Hepatocyte (in vitro differentiated cells): ENCODE results near the gene AUTS2. TPM values are rescaled to one million over a fixed set of nuclear protein-coding genes. Genes with fewer than 3 reads are reported as not detected.
A peak's percentile ranks its signal among the peaks of the same experiment; 100 is the strongest.

ENCODE experiments used
- DNase-seq: peaks from one replicate; pipeline ENCODE4 v3.0.0-alpha.2; 2016; ENCODE audit warnings: low spot score
- H2AFZ ChIP-seq: fragments of 200-600 bp; sonication (generic); 2 replicates; pipeline ENCODE4 v1.6.0; 2016; ENCODE audit warnings: antibody characterized with exemption, mild to moderate bottlenecking
- H3K27ac ChIP-seq: fragments of 200-600 bp; sonication (generic); 2 replicates; pipeline ENCODE4 v1.5.1; 2016; ENCODE audit warnings: mild to moderate bottlenecking
- H3K27me3 ChIP-seq: fragments of 200-600 bp; sonication (generic); 2 replicates; pipeline ENCODE4 v1.6.1; 2016
- H3K36me3 ChIP-seq: fragments of 200-600 bp; sonication (generic); replicated peaks from 2 replicates; pipeline ENCODE4 v1.5.1; 2016; ENCODE audit warnings: low read depth; ENCODE audit not compliant: insufficient read depth
- H3K4me1 ChIP-seq: fragments of 200-600 bp; sonication (generic); 2 replicates; pipeline ENCODE4 v1.5.1; 2016; ENCODE audit warnings: mild to moderate bottlenecking, moderate library complexity; ENCODE audit not compliant: insufficient read depth
- H3K4me2 ChIP-seq: fragments of 200-600 bp; sonication (generic); 2 replicates; pipeline ENCODE4 v1.6.0; 2016
- H3K4me3 ChIP-seq: fragments of 200-600 bp; sonication (generic); 2 replicates; pipeline ENCODE4 v1.5.1; 2016; ENCODE audit warnings: mild to moderate bottlenecking
- H3K79me2 ChIP-seq: fragments of 200-600 bp; sonication (generic); 2 replicates; pipeline ENCODE4 v1.6.0; 2017; ENCODE audit warnings: mild to moderate bottlenecking
- H3K9me2 ChIP-seq: fragments of 200-600 bp; sonication (generic); replicated peaks from 2 replicates; pipeline ENCODE4 v1.6.0; 2017; ENCODE audit warnings: mild to moderate bottlenecking; ENCODE audit not compliant: insufficient read depth
- H3K9me3 ChIP-seq: fragments of 200-600 bp; sonication (generic); 2 replicates; pipeline ENCODE4 v1.5.1; 2016; ENCODE audit warnings: low read depth, mild to moderate bottlenecking
- H4K20me1 ChIP-seq: fragments of 200-600 bp; sonication (generic); 2 replicates; pipeline ENCODE4 v1.6.0; 2016; ENCODE audit warnings: mild to moderate bottlenecking; ENCODE audit not compliant: insufficient read depth, poor library complexity, severe bottlenecking
- CTCF ChIP-seq: fragments of 200-600 bp; sonication (generic); IDR thresholded peaks from 2 replicates; pipeline ENCODE4 v1.5.1; 2016; ENCODE audit warnings: antibody characterized with exemption, mild to moderate bottlenecking; ENCODE audit not compliant: poor library complexity
- EZH2 ChIP-seq: fragments of 200-600 bp; sonication (generic); IDR thresholded peaks from 2 replicates; pipeline ENCODE4 v1.6.1; 2016; ENCODE audit warnings: antibody characterized with exemption, mild to moderate bottlenecking, borderline replicate concordance
- EZH2phosphoT487 ChIP-seq: fragments of 200-600 bp; sonication (generic); IDR thresholded peaks from one replicate; pipeline ENCODE4 v1.6.1; 2018; ENCODE audit warnings: antibody characterized with exemption, mild to moderate bottlenecking, low read depth, moderate library complexity; ENCODE audit not compliant: unreplicated experiment, severe bottlenecking
- WGBS: methylation state at CpG from one replicate; pipeline ENCODE4 v1.1.6; 2016; ENCODE audit warnings: low lambda C conversion rate; ENCODE audit errors: missing lambda C conversion rate; 5-methylcytosine and 5-hydroxymethylcytosine counted together
- polyA plus RNA-seq: library from polyadenylated mRNA; unstranded; fragments of >200 nt; fragmentation: Nextera tagmentation; extraction: Ambion mirVana; gene quantifications from 2 replicates; pipeline ENCODE4 v1.2.1, GENCODE V29; 2016
- total RNA-seq: library from RNA; depleted of rRNA; stranded (reverse); fragments of >200 nt; gene quantifications from 2 replicates; pipeline ENCODE4 v1.2.3, GENCODE V29; 2014

AUTS2 gene
- total and polyA plus RNA-seq, 2 experiments from 2014 or later, result 34.4 to 40.9 TPM

GRCh38 chr7:70178211-70178610, 579.9 kb downstream of the AUTS2 start:
- no peaks in the 10 kb centered on the region for H3K4me1 ChIP-seq
- no peak for DNase-seq
- TF ChIP-seq CTCF (no peak), EZH2 (no peak), EZH2phosphoT487 (no peak)
- no peaks in the 10 kb centered on the region for H3K27me3 ChIP-seq
- no peak overlapping the region for H3K4me3 ChIP-seq
- H2AFZ ChIP-seq, result no peak overlapping the region
- H3K79me2 ChIP-seq, result no peaks in the 10 kb centered on the region
- no peaks in the 10 kb centered on the region for H4K20me1 ChIP-seq
- no peaks in the 10 kb centered on the region for H3K9me3 ChIP-seq
- WGBS, result 94% methylated on average over 2 of the region's 2 CpGs
- no peak overlapping the region for H3K4me2 ChIP-seq
- H3K9me2 ChIP-seq, result no peaks in the 10 kb centered on the region
- no peak overlapping the region for H3K27ac ChIP-seq
- H3K36me3 ChIP-seq, result no peaks in the 10 kb centered on the region

- 72% methylated on average over 2 of the region's 2 CpGs for WGBS
- TF ChIP-seq EZH2phosphoT487 (no peak), EZH2 (no peak), CTCF (no peak)
- H3K36me3 ChIP-seq, result no peaks in the 10 kb centered on the region
Observed at GRCh38 chr7:70178787-70179186, 580.5 kb downstream of the AUTS2 start.

GRCh38 chr7:70182521-70182920, 584.2 kb downstream of the AUTS2 start:
- TF ChIP-seq EZH2 (no peak), CTCF (no peak), EZH2phosphoT487 (no peak)
- Histone ChIP-seq H4K20me1 (no peaks in the 10 kb centered on the region), H3K9me2 (no peaks in the 10 kb centered on the region), H3K9me3 (no peaks in the 10 kb centered on the region), H3K27ac (no peak overlapping the region), H2AFZ (no peak overlapping the region), H3K27me3 (no peaks in the 10 kb centered on the region), H3K79me2 (no peaks in the 10 kb centered on the region), H3K4me2 (no peak overlapping the region), H3K4me1 (no peaks in the 10 kb centered on the region), H3K36me3 (no peaks in the 10 kb centered on the region), H3K4me3 (no peak overlapping the region)
- DNase-seq, result no peak
- WGBS, result 92% methylated on average over 4 of the region's 4 CpGs

More at GRCh38 chr7:70178787-70179186, 580.5 kb downstream of the AUTS2 start:
- H3K9me2 ChIP-seq, result no peaks in the 10 kb centered on the region
- H3K79me2 ChIP-seq, result no peaks in the 10 kb centered on the region
- no peak overlapping the region for H3K27ac ChIP-seq
- H3K4me3 ChIP-seq, result no peak overlapping the region
- no peaks in the 10 kb centered on the region for H4K20me1 ChIP-seq
- no peak overlapping the region for H2AFZ ChIP-seq
- H3K4me2 ChIP-seq, result no peak overlapping the region
- H3K9me3 ChIP-seq, result no peaks in the 10 kb centered on the region
- H3K4me1 ChIP-seq, result no peaks in the 10 kb centered on the region
- H3K27me3 ChIP-seq, result no peaks in the 10 kb centered on the region
- DNase-seq, result peak; percentile 37

- Histone ChIP-seq H4K20me1 (no peaks in the 10 kb centered on the region), H3K79me2 (no peaks in the 10 kb centered on the region), H3K27ac (no peak overlapping the region), H3K4me2 (no peak overlapping the region), H3K4me1 (no peaks in the 10 kb centered on the region), H2AFZ (no peak overlapping the region), H3K27me3 (no peaks in the 10 kb centered on the region), H3K9me2 (no peaks in the 10 kb centered on the region), H3K36me3 (no peaks in the 10 kb centered on the region), H3K9me3 (no peaks in the 10 kb centered on the region), H3K4me3 (no peak overlapping the region)
- 67% methylated on average over 6 of the region's 6 CpGs for WGBS
- no peak for DNase-seq
- TF ChIP-seq EZH2, result no peak
Observed at GRCh38 chr7:70183278-70183677, 585.0 kb downstream of the AUTS2 start.
